Fibroblast of lung (primary cell): Measurements from ENCODE around the gene ITPR1. TPM values are rescaled to one million over a fixed set of nuclear protein-coding genes. Genes with fewer than 3 reads are reported as not detected.

Experiments used
- DNase-seq, 2 donors: peaks; one replicate each; pipeline versions ENCODE4 v3.0.0 to v3.0.0-alpha.2; 2010; ENCODE audit warnings: low read depth in 2 of 2
- H2AFZ ChIP-seq: 2 replicates; pipeline ENCODE4 v1.5.1; 2012; ENCODE audit warnings: low read length, control low read depth, inconsistent platforms
- H3K27ac ChIP-seq: 2 replicates; pipeline ENCODE4 v1.5.1; 2011; ENCODE audit warnings: low read length, control low read depth; ENCODE audit not compliant: insufficient read depth
- H3K27me3 ChIP-seq: 2 replicates; pipeline ENCODE4 v1.5.1; 2011; ENCODE audit warnings: mild to moderate bottlenecking, low read length; ENCODE audit not compliant: control insufficient read depth, insufficient read depth
- H3K36me3 ChIP-seq: 2 replicates; pipeline ENCODE4 v1.5.1; 2011; ENCODE audit warnings: low read length; ENCODE audit not compliant: control insufficient read depth, insufficient read depth
- H3K4me1 ChIP-seq: 2 replicates; pipeline ENCODE4 v1.5.1; 2011; ENCODE audit warnings: low read length; ENCODE audit not compliant: control insufficient read depth, insufficient read depth; ENCODE audit errors: extremely low read depth
- H3K4me2 ChIP-seq: 2 replicates; pipeline ENCODE4 v1.5.1; 2011; ENCODE audit warnings: low read length, control low read depth; ENCODE audit not compliant: insufficient read depth; ENCODE audit errors: extremely low read depth
- H3K4me3 ChIP-seq, 4 experiments: fragments of 200-600 bp in 1 of 4; sonication (generic) in 1 of 4; replicated peaks in 1 of 4; 2 replicates each; pipeline ENCODE4 v1.5.1; 2011 to 2016; ENCODE audit warnings: low read length in 4 of 4, low read depth in 3 of 4, mild to moderate bottlenecking in 3 of 4, control low read depth in 2 of 4, inconsistent platforms in 1 of 4, mixed read lengths in 1 of 4; ENCODE audit not compliant: insufficient read depth in 1 of 4; ENCODE audit errors: control extremely low read depth in 1 of 4
- H3K79me2 ChIP-seq: 2 replicates; pipeline ENCODE4 v1.5.1; 2012; ENCODE audit warnings: mild to moderate bottlenecking, low read length, inconsistent platforms; ENCODE audit not compliant: control insufficient read depth, insufficient read depth
- H3K9ac ChIP-seq: 2 replicates; pipeline ENCODE4 v1.5.1; 2011; ENCODE audit warnings: mild to moderate bottlenecking, low read length, control low read depth; ENCODE audit not compliant: insufficient read depth
- H3K9me3 ChIP-seq: 2 replicates; pipeline ENCODE4 v1.5.1; 2012; ENCODE audit warnings: low read depth, low read length; ENCODE audit not compliant: control insufficient read depth, insufficient read depth
- H4K20me1 ChIP-seq: 2 replicates; pipeline ENCODE4 v1.5.1; 2011; ENCODE audit warnings: low read length; ENCODE audit not compliant: control insufficient read depth, insufficient read depth; ENCODE audit errors: extremely low read depth
- CTCF ChIP-seq, 2 donors: IDR thresholded peaks in 1 of 2; conservative IDR thresholded peaks in 1 of 2; 1 replicate in 1 of 2; 2 replicates in 1 of 2; pipeline ENCODE4 v1.5.1; 2011 to 2012; ENCODE audit warnings: low read length in 2 of 2, control low read depth in 1 of 2, inconsistent platforms in 1 of 2, low read depth in 1 of 2, mild to moderate bottlenecking in 1 of 2
- EZH2 ChIP-seq: IDR thresholded peaks from 2 replicates; pipeline ENCODE4 v1.5.1; 2012; ENCODE audit warnings: low read length, control low read depth, mild to moderate bottlenecking; ENCODE audit errors: missing control alignments
- polyA plus RNA-seq, 2 donors: library from polyadenylated mRNA; depleted of rRNA in 1 of 2; stranded (reverse) in 1 of 2; unstranded in 1 of 2; fragments of >200 nt; gene quantifications; 2 replicates each; pipeline ENCODE4 v1.2.1, GENCODE V29; 2011 to 2012; ENCODE audit warnings: missing spikeins in 1 of 2
- total RNA-seq: library from RNA; depleted of rRNA; stranded (reverse); fragments of >200 nt; gene quantifications from 2 replicates; pipeline ENCODE4 v1.2.1, GENCODE V29; 2014

ITPR1 gene
- total and polyA plus RNA-seq, 2 donors (not counting 1 experiment from before 2014, with no cell fraction given), result 19.2 to 87.0 TPM

GRCh38 chr3:4805662-4806061, 312.5 kb downstream of the ITPR1 start:
- no peak for DNase-seq
- Histone ChIP-seq H3K27ac (no peak overlapping the region), H3K36me3 (no peaks in the 10 kb centered on the region), H2AFZ (no peak overlapping the region), H3K4me3 (no peak overlapping the region), H3K79me2 (no peaks in the 10 kb centered on the region), H3K9me3 (no peaks in the 10 kb centered on the region), H3K4me2 (no peak overlapping the region), H4K20me1 (no peaks in the 10 kb centered on the region), H3K9ac (no peak overlapping the region), H3K4me1 (no peaks in the 10 kb centered on the region), H3K27me3 (no peaks in the 10 kb centered on the region)
- no peak for TF ChIP-seq CTCF (conservative IDR thresholded peaks at IDR 0.05 in 1 of 2, IDR thresholded peaks at IDR 0.05 in 1 of 2; ENCODE audit: low read depth in 1 of 2, low read length in 2 of 2)
- no peak for TF ChIP-seq EZH2

- DNase-seq, result no peak
- no peaks in the 10 kb centered on the region for H4K20me1 ChIP-seq
- no peaks in the 10 kb centered on the region for H3K9me3 ChIP-seq
- H2AFZ ChIP-seq, result no peak overlapping the region
- no peaks in the 10 kb centered on the region for H3K27me3 ChIP-seq
- H3K36me3 ChIP-seq, result no peaks in the 10 kb centered on the region
- H3K4me2 ChIP-seq, result no peak overlapping the region
- TF ChIP-seq EZH2 (no peak), CTCF (conservative IDR thresholded peaks at IDR 0.05 in 1 of 2, IDR thresholded peaks at IDR 0.05 in 1 of 2; ENCODE audit: low read depth in 1 of 2, low read length in 2 of 2) (no peak)
- H3K27ac ChIP-seq, result no peak overlapping the region
- H3K9ac ChIP-seq, result no peak overlapping the region
- no peak overlapping the region for H3K4me3 ChIP-seq
- H3K4me1 ChIP-seq, result no peaks in the 10 kb centered on the region
- H3K79me2 ChIP-seq, result no peaks in the 10 kb centered on the region
Observed at GRCh38 chr3:4806535-4807108, 313.5 kb downstream of the ITPR1 start.

GRCh38 chr3:4807381-4808280, 314.5 kb downstream of the ITPR1 start:
- Histone ChIP-seq H3K4me3 (no peak overlapping the region), H4K20me1 (no peaks in the 10 kb centered on the region), H3K27ac (no peak overlapping the region), H3K4me1 (no peaks in the 10 kb centered on the region), H3K9ac (no peak overlapping the region), H3K27me3 (no peaks in the 10 kb centered on the region), H3K9me3 (no peaks in the 10 kb centered on the region), H3K79me2 (no peaks in the 10 kb centered on the region), H3K36me3 (no peaks in the 10 kb centered on the region), H2AFZ (no peak overlapping the region), H3K4me2 (no peak overlapping the region)
- TF ChIP-seq CTCF (conservative IDR thresholded peaks at IDR 0.05 in 1 of 2, IDR thresholded peaks at IDR 0.05 in 1 of 2; ENCODE audit: low read depth in 1 of 2, low read length in 2 of 2) (no peak), EZH2 (no peak)
- no peak for DNase-seq
